HG02571 (cell line): ENCODE results near the gene CDH23.
A peak's percentile ranks its signal among the peaks of the same experiment; 100 is the strongest.

Experiments
- ATAC-seq: cut with Tn5 transposase; IDR thresholded peaks from one replicate; pipeline ENCODE4 v1.9.1; 2021; ENCODE audit warnings: mild to moderate bottlenecking, moderate library complexity; ENCODE audit not compliant: unreplicated experiment

The CDH23 gene

GRCh38 chr10:71837098-71837827, 440.5 kb downstream of the CDH23 start:
- no peak for ATAC-seq

GRCh38 chr10:71838264-71839211, 441.8 kb downstream of the CDH23 start:
- ATAC-seq: no peak

- no peak for ATAC-seq
Measured at GRCh38 chr10:71840177-71840957, 443.6 kb downstream of the CDH23 start.

- no peak for ATAC-seq
Measured at GRCh38 chr10:71840958-71841335, 444.2 kb downstream of the CDH23 start.

- no peak for ATAC-seq
Measured at GRCh38 chr10:71842422-71842821, 445.7 kb downstream of the CDH23 start.

- no peak for ATAC-seq
Measured at GRCh38 chr10:71842856-71843686, 446.4 kb downstream of the CDH23 start.

- no peak for ATAC-seq
Measured at GRCh38 chr10:71844084-71844483, 447.4 kb downstream of the CDH23 start.

- ATAC-seq: no peak
Measured at GRCh38 chr10:71844695-71845094, 448.0 kb downstream of the CDH23 start.

- ATAC-seq: no peak
Measured at GRCh38 chr10:71845410-71846405, 449.0 kb downstream of the CDH23 start.

GRCh38 chr10:71846816-71847215, 450.1 kb downstream of the CDH23 start:
- ATAC-seq: no peak

GRCh38 chr10:71847418-71847817, 450.7 kb downstream of the CDH23 start:
- ATAC-seq: no peak

- ATAC-seq: no peak
Measured at GRCh38 chr10:71848325-71849275, 451.9 kb downstream of the CDH23 start.

GRCh38 chr10:71849461-71849908, 452.8 kb downstream of the CDH23 start:
- ATAC-seq: no peak

- ATAC-seq: no peak
Measured at GRCh38 chr10:71850021-71850742, 453.5 kb downstream of the CDH23 start.

- peak; percentile 95 for ATAC-seq
Measured at GRCh38 chr10:71850743-71851464, 454.2 kb downstream of the CDH23 start, which contains the start of gene PSAP. TSS of gene PSAP (minus strand) at chr10:71851251. CDS start at chr10:71851221, 30 bp downstream.

- peak; percentile 20 for ATAC-seq
Measured at GRCh38 chr10:71851465-71852095, 454.9 kb downstream of the CDH23 start.
